Activated CD4-positive, alpha-beta T cell treated with anti-CD3 and anti-CD28 coated beads, Interleukin-10, Interleukin-2, amounts not matched to agents 100 ng/mL and 50 ng/mL, durations not matched to agents 16 hours and 8 hours (primary cell): ENCODE data around the gene CHDH.

Source experiments
- DNase-seq: peaks from one replicate; pipeline ENCODE4 v3.0.0-alpha.2; 2020

The CHDH gene

DNA sequence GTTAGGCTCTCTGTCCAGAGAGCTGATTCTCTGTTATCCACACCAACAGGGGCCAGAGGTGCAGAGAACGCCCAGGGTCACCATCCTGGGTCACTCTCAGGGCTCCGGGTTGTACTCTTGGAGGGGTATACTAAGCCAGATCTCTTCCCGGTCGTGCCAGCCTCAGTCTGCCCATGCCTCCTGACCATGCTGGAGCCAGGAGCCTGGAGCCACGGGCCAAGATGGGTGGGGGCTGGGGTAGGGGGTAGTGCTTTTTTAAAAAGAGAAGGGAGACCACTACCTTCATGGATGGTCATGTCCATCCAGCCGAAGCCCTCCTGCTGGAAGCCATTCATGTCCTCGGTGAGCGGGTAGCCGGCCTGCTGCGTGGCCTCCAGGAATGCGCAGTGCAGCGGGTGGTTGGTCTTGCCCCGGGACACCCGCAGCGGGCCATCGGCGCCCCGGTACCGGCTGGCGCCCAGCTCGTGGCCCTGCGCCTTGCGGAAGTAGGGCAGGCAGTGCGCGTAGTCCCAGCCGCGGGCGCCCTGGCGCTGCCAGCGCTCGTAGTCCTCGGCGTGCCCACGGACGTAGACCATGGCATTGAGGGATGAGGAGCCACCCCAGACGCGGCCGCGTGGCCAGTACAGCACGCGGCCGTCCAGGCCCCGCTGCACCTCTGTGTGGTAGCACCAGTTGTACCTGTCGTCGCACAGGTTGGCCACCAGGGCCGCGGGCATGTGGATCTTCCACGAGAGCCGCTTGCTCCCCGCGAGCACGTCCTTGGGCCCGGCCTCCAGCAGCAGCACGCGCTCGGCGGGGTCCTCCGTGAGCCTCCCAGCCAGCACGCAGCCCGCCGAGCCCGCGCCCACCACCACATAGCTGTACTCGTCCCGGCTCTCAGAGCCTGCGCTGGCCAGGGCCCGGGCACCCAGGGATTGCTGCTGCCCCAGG lies 22.9 kb downstream of the CHDH start:
- DNase-seq, result no peak

DNA sequence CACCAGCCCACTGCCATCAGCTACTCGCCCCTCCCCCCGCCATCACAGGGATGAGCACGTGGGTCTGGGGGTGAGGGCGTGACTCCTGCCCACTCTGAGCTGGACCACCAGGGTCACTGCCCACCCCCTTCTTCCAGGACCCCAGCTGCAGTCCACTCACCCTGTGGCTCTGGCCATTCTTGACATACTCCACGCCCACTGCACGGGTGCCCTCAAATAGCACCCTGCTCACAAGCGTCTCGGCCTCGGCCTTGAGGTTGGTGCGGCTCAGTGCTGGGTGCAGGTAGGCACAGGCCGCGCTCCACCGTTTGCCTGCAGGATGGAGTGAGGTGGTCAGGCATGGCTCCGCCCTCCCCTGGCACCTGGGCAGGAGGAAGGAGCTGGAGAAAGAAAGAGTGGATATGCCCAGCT lies 23.9 kb downstream of the CHDH start:
- no peak for DNase-seq

DNA sequence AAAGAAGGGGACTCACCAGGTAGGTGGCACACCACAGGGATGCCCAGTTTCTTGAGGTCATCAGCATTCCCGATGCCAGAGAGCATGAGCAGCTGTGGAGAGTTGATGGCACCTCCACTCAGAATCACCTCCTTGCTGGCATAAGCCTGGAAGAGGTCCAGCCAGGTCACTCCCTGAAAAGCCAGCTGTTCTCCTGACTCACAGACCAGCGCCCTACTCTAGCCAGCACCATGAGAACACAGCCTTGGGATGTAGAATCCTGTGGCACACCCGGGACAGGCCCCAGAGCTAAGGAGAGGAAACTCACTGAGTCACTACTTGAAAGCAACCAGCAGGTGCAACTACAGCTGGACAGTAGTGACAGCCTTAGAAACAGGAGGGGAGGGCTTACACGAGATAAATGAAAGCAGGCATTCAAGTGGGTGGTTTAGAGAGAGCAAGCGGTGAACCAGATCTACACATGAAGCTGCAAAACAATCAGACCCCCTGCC lies 24.5 kb downstream of the CHDH start:
- no peak for DNase-seq

DNA sequence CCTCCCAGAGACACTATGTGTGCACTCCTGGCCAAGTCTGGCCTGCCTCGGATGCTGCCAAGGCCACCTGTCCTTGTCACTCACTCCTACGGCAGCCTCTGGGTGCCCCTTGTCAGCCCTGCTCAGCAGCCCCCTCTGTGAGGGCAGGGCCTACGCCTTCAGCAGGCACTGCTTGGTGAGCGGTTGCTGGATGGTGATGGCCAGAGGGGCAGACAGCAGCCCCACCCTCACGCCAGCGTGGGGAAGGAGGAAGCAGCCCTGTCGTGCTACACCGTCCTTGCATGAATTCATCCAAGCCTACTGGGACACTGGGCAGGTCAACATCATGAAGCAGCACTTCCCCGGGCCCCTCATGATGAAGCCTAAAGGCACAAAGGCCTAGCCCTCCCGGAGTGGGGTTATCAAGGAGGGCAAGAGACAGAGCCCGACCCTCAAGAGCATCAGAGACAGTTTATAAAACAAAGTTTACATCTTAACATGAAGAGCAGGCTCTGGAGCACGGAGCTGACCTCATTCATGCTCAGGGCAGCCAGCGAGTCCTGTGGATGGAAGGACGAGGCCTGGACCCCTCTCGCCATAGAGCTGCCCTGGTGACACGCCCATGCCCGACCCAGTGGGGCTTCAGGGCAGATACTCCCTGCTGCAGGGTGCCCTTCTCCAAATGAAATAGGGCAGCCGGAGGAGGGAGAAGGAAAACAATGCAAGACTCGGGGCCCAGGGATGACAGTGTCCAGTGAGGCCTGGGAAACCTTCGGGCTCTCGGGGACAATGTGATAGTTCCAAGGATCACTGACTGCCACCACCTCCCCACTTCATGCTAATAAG lies 25.3 kb downstream of the CHDH start:
- no peak for DNase-seq

DNA sequence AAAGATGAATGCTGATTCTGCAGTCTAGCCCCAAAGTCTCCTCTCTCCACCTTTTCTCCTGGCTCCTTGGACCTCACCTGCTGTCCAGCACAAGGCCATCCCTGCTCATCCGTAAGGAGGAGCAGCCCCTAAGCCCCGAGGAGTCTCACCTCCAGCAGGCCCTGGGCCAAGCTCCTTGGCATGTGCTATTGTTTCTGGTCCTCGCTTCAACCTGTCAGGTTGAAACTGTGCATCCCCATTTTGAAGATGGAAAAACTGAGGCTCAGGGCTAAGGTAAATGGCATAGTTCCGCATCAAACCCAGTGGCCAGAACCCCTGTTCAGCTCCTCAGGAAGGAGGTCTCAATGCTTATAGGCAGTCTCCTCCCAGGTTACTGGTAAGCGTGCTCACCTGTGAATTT lies 26.1 kb downstream of the CHDH start:
- no peak for DNase-seq

DNA sequence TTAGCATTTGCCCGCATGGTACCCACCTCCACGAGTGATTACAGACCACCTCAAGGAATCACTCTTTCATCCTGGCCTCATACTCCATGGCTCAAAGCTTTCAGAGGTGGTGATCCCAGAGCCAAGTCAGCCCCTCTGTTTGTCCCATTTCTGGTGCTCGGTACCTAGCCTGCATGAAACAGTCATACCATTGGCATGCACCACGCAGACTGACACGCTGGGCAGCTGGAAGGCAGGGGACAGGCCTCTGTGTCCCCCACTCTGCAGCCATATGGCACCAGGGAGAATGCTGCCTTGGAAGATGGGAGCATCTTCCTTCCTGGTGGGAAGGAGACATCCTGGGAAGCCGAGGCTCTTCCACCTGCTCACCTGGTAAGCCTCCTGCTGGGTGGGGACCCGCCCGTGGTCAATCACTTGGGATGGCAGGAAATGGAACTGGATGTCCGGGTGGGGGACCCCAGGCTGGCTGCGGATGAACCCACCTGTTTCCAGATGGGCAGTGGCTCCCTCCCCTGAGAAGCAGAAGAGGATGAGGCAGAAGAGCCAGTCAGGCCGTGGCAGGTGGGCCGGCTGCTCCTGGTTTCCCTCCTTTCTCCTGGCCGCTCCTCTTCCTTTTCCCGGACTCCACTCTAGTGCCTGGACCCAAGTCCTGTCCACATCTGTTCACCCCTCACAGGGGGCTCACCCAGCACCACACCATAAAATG lies 26.9 kb downstream of the CHDH start:
- no peak for DNase-seq

DNA sequence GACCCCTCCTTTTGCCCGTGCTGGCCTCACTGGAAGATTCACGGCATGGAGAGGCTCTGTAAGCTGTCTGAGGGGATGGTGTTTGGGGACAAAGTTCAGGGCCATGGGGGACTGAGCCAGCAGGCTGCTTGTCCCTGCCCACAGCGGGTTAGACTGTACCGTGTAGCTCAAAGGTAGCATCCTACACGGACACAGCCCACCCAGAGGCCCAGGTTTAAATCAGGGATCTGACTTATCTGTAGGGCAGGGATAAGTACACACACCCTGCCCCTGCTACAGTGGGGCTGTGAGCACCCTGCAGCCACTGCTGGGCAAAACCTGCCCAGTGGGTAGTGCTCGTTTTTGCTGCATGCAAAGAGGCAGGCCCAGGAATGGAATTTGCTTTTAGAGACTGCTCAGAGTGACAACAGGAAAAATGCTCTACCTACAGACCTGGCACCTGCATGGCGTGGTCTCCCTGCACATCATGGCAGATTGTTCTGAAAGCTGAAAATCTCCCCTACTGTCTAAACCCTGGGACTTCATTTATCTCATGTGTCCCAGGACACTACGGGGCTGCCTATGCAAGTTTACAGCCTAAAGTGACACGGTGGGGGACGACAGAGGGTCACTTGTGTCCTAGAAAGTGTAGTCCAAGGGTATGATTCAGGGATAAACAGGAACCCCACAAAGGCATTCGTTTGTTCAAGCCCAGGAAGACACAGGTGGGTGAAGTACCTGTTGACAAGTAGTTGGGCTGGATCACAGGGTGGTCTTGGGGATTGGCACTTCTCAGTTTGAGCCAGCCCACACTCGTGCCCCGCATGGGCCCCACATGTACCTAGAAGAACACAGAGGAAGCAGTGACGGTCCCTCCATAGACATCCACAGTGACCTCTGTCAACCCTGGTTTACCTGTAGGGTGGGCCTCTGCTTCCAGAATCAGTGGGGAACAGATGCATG lies 27.7 kb downstream of the CHDH start:
- no peak for DNase-seq

DNA sequence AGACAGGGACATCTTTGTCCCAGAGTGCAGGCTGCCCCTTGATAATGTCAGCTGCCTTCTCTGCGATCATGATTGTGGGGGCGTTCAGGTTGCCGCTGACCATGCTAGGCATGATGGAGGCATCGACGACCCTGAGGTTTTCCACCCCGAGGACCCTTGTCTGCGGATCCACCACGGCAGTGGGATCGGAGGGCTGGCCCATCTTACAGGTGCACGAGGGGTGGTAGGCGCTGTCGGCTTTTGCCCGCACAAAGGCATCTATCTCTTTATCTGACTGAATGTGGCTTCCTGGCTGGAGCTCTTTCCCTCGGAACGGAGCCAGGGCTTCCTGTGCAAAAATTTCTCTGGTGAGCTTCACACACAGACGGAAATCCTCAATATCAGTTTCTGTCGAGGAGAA lies 28.4 kb downstream of the CHDH start:
- DNase-seq, result no peak

DNA sequence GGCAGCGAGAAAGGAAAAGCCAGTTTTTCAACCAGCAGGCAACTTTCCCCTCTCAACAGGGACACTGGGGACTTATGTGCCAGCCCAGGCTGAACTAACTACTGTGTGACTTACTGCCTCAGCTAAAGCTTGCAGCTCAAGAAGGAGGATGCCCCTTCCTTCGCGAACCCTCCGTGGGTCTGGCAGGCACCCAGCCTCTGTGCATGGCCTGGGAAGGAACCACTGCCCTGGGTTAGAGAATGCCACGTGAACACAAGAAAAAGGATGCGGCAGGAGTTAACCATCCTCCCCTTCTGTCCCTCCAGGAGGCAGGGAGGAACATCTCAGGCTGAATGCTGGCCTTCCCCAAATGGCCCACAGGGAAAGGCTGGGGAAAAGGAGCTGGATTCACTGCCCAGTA lies 29.0 kb downstream of the CHDH start:
- DNase-seq, result no peak

DNA sequence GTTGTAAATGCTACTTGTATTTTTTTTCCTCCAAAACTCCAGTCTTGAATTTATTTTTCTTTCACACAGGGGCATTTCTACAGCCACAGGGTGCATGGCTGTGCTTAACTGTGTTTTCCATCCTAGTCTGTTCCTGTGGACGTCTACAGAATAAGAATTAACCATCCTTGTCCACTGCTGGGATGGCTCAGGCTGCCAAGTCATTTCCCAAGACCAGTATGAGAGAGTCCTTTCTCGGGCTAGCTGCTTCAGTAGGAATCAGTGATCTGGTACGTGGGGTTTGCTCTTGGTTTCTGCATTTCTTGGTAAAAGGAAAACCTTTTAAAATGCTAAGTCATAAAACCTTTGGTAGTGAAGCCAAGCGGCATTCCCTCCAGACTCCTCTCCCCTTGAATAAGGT lies 29.8 kb downstream of the CHDH start:
- no peak for DNase-seq

DNA sequence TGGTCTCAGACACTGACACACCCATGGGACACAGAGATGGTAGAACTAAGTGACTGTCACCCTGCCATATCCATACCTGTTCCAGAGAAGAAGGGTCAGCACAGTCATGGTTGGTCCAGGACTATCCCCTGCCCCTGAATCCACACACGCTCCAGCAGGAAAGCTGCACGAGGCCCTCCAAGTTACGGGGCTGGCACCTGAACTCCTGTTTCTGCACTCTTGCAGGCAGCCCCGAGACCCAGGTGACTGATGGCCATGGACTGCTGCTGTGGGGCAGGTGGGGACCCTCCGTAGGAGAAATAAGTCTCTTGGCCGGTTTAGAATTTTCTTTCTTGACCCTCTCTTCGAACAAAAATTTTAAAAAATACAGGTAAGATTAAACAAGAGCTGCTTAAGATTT lies 30.6 kb downstream of the CHDH start:
- DNase-seq, result no peak

DNA sequence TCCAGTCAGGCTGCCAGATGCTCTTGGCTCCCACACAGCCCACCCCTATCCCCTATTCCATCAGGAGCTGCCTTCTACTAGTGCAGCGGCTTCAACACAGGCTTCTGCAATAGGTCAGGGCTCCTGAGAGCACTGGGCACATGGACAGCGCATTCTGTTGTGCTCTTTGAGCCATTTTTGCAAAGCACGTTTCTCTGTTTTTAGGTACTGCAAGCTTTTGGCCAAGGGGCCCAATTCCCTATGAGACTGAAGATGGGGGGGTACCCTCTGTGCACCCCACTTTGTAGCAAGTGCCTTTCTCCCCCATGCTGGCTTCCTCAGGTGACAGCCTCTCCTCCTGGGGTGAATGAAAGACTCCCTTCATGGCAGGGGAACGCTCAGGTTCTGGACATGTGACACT lies 31.2 kb downstream of the CHDH start:
- no peak for DNase-seq

DNA sequence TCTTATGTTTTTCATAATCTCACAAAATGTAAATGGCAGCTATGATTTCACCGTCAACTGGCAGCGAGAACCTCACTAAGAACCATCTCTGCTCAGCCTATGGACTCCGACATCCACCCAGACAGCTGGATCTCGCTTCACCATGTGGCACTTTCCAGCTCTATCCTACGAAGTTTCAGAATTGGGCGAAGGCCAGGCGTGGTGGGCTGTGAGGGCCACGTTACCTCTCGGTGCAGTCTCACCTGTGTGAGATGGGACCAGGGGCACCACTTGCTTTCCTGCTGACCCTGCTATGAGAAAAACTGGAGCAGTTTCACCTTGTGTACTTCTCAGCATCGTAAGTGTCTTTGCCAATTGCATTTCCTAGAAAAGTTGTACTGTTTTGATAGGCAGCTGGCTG lies 32.3 kb downstream of the CHDH start:
- DNase-seq, result no peak

DNA sequence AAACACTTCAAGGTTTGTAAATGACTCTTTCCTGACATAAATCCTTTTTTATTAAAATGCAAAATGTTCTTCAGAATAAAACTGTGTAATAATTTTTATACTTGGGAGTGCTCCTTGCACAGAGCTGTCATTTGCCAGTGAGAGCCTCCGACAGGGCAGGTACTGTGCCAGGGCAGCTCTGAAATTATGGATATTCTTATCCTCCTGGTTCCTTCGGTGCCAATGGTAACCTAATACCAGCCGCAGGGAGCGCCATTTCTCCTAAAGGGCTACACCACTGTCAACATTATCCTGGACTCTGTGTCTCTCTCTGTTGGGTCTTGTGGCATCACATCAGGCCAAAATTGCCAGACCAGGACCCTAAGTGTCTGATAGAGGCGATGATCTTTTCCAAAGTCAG lies 33.0 kb downstream of the CHDH start:
- DNase-seq, result no peak

DNA sequence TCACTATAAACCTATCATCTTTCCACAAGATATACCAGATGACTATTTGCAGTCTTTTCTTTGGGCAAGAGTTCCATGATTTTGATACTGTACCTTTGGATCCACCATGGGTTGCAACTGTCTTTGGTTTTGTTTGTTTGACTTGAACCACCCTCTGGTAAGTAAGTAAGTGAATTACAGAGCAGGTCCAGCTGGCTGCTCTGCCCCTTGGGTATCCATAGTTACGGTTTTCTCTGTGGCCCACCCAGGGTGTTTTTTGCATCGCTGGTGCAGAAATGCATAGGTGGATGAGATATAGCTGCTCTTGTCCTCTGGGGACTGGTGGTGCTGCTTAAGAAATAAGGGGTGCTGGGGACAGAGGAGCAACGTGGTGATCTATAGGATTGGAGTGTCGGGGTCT lies 33.8 kb downstream of the CHDH start:
- no peak for DNase-seq

DNA sequence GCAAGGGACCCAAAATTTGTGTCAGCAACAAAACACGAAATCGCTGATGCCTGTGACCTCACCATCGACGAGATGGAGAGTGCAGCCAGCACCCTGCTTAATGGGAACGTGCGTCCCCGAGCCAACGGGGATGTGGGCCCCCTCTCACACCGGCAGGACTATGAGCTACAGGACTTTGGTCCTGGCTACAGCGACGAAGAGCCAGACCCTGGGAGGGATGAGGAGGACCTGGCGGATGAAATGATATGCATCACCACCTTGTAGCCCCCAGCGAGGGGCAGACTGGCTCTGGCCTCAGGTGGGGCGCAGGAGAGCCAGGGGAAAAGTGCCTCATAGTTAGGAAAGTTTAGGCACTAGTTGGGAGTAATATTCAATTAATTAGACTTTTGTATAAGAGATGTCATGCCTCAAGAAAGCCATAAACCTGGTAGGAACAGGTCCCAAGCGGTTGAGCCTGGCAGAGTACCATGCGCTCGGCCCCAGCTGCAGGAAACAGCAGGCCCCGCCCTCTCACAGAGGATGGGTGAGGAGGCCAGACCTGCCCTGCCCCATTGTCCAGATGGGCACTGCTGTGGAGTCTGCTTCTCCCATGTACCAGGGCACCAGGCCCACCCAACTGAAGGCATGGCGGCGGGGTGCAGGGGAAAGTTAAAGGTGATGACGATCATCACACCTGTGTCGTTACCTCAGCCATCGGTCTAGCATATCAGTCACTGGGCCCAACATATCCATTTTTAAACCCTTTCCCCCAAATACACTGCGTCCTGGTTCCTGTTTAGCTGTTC lies 34.9 kb downstream of the CHDH start:
- no peak for DNase-seq

DNA sequence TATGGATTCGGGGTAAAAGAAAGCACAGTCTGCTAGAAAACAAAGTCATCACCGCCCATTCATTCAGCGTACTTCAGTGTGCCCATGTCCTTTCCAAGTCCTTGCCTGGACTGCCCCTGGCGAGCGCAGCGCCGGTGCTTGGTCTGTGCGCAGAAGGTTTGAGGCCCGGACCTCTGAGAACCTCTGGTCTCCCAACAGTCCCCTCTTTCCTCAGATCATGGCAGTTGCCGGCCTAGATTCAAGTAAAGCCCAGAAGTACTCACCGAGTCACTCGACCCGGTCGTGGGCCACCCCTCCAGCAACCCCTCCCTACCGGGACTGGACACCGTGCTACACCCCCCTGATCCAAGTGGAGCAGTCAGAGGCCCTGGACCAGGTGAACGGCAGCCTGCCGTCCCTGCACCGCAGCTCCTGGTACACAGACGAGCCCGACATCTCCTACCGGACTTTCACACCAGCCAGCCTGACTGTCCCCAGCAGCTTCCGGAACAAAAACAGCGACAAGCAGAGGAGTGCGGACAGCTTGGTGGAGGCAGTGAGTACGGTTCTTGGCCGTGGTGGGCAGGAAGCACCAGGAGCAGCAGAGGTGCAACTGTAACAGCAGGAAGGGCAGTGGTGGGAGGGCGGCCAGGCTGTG lies 36.3 kb downstream of the CHDH start:
- DNase-seq, result no peak

DNA sequence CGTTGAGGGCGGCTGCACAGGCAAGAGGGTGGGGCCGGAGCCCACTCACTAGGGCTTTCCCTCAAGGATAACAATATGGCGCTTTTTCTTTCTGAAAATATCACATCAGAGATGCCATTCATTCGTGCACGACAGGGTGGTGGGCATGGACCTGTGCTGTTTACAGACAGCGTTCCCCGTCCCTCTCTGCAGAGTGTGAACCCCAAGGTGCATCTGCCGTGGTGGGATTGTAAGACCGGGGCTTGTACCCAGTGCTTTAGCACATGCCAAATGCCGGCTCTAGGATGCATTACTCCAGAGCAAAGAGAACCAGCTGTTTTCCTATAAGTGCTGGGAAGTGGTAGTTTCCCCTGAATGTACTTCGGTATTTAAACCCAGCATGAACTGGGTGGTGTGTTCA lies 37.0 kb downstream of the CHDH start:
- no peak for DNase-seq

DNA sequence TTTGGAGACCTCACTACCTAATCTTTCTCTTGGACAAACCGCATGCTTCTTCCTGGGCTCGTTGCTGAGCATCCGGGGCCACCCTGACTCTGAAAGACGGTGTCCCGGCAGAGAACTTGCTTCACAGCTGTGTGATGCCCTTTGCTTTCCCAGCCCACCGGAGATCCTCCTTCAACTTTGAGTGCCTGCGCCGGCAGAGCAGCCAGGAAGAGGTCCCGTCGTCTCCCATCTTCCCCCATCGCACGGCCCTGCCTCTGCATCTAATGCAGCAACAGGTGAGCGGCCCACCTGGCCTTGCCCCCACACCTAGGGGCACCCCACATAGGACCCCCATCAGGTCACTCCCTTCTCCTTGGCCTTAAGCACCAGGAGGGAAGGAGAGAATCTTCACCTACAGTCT lies 37.7 kb downstream of the CHDH start:
- no peak for DNase-seq

DNA sequence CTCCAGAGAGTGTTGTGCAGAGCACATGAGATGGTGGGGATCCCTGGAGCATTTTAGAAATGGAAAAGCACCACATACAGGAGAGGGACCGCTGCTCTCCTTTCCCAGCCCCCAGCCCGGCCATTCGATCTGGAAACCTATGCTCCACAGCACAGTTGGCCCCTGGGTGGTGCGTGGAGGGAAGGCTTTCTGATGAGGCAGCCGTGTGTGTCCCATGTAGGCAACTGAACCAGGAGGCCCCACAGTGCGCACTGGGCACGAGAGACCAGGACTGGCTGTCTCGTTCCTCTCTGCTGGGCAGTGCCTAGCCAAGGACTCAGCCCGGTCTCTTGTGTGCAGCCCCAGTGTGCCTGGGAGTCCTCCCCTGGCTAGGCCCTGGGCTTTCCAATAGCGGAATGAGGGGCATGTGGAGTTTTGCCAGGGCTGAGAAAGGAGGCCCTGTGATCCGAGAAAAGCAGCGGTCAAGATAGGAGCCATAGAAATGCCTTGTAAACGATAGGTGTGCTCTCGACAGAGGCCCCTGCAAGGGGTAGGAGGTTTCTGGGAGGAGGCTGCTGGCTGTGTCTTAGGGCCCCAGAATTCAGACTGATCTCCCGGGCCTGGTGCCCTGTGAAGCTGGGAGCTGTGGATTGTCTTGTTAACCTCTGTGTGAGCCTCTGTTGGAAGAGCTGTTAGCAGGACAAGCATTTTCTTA lies 39.0 kb downstream of the CHDH start:
- DNase-seq, result no peak
